LNCAP (cell line): ENCODE results near the gene MPZ.

Source experiments
- TF ChIP-seq, protein P1 (sequence below): fragments of 450-650 bp; IDR thresholded peaks from 2 replicates; pipeline ENCODE4 v1.5.1; 2017; ENCODE audit warnings: mild to moderate bottlenecking

Gene MPZ

DNA sequence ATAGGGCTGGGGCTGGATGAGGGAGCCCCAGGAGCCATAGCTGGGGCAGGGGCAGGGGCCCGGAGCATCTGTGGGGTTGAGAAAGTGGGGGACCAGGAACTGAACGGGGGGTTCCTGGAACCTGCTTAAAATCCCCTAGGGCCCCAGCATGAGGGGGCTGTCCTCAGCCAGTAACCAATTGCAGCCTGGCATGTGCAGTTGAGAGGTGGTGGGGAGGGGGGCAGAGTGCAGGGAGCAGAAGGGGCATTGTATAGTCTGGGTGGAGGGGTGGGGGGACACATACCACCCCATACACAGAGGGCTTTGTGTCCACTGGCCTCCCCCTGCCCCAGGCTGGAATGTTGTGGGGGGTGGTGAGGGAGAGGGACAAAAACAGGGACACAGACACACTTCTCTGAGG lies at the start of gene MPZ:
Gene MPZ (minus strand): TSS at position 101 of the 400 bp plus-strand sequence. CDS start 63 bp downstream, at position 38.
- TF ChIP-seq, protein P1, sequence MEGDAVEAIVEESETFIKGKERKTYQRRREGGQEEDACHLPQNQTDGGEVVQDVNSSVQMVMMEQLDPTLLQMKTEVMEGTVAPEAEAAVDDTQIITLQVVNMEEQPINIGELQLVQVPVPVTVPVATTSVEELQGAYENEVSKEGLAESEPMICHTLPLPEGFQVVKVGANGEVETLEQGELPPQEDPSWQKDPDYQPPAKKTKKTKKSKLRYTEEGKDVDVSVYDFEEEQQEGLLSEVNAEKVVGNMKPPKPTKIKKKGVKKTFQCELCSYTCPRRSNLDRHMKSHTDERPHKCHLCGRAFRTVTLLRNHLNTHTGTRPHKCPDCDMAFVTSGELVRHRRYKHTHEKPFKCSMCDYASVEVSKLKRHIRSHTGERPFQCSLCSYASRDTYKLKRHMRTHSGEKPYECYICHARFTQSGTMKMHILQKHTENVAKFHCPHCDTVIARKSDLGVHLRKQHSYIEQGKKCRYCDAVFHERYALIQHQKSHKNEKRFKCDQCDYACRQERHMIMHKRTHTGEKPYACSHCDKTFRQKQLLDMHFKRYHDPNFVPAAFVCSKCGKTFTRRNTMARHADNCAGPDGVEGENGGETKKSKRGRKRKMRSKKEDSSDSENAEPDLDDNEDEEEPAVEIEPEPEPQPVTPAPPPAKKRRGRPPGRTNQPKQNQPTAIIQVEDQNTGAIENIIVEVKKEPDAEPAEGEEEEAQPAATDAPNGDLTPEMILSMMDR = no peak

DNA sequence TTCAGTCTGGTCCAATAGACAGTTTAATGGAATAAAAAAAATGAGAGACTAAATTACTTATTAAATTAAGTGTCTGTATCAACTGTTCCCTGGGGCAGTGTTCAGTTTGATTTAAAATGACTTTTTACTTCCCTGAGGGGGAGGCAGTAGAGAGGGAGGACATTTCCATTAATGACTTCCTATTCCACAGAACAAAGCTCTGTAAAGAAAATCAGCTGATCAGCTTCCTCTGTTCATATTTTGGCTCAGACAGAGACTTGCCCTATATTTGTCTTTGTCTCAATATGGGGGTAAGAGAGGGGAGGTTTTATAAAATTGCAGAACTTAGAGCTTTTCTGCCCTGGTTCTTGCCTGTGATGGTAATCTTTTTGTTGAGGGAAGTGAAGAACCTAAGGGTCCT lies 49.5 kb upstream of the MPZ start:
- TF ChIP-seq, protein P1 = no peak

DNA sequence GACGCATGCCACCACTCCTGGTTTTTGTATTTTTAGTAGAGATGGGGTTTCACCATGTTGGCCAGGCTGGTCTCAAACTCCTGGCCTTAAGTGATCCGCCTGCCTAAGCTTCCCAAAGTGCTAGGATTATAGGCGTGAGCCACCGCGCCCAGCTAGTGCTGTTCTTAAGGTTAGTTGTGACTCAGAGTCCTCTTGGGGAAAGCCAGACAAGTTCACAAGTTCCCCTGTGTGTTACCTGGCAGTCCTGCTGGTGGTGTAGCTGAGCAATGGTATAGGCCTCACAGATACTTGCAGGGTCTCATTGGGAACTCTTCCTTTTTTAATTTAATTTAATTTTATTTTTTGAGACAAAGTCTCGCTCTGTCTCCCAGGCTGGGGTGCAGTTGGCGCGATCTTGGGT lies 47.3 kb upstream of the MPZ start:
- TF ChIP-seq, protein P1 = no peak

DNA sequence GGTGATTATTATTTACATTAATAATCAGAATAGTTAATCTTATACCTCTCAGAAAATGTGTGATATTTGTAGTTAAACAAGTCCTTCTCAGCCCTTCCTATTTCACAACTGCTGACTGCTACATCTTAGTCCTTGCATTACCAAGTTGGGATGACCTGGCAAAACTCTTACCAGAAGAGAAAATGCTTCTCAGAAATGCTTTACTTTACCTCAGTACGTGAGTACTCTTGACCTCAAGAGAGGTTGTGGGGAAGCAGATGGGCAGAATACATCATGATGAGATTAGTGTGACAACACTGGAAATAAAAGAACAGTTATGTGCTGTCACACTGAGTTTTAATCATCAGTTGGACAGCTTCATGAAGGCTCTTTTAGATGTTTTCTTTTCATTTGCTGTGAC lies 41.7 kb upstream of the MPZ start:
- TF ChIP-seq, protein P1 = no peak

DNA sequence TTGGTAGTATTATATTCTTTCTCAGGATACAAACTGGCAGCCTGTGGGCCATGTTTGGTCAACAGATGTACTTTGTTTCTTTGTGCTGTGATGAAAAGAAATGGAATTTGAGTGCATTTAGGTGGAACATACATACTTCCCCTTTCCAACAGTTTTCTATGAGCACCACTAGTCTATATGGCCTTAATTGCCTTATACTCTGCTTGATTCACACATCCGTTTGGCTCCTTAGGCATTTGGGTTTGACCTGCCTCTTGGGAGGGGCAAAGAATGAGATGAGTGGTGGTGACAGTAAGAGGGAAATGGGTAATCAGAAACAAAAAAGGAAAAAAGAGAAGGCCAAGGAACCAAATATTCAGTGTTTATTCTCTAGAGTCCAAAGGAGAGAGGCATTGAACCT lies 40.9 kb upstream of the MPZ start:
- TF ChIP-seq, protein P1 = no peak

DNA sequence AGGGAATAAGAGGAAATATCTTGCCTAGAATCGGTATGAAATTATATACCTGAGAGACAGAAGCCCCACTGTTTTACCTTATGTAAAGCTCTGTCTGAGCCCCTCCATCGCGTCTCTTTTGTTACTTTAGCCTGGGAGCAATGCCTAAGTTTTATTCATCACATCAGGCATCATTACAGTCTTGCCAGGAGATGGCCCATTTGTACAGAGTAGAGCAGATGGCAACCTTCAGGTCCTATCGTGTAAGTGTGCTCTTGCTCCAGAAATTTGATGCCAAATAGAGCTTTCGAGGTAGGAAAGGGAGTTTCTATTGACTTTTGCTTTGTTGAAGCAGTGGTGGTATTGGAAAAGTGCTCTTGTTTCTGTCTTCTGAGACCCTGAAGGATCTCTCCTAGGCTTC lies 33.1 kb upstream of the MPZ start:
- TF ChIP-seq, protein P1 = no peak

DNA sequence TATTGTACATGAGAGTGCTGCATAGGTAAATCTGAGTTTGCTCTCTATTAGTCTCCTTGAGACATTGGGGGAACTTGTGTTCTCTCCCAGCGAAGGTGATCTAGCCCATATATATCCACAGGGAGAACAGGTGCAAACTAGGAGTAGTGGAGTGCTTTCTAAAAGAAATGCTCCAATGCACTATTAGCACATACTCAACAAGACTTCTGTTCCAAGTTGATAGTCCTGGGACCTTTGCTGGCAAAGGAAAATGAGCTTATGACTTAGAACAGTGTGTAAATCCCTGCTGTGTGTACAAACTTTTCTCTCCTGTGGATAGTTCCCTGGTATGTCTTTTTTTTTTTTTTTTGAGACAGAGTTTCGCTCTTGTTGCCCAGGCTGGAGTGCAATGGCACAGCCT lies 32.4 kb upstream of the MPZ start:
- TF ChIP-seq, protein P1 = no peak

DNA sequence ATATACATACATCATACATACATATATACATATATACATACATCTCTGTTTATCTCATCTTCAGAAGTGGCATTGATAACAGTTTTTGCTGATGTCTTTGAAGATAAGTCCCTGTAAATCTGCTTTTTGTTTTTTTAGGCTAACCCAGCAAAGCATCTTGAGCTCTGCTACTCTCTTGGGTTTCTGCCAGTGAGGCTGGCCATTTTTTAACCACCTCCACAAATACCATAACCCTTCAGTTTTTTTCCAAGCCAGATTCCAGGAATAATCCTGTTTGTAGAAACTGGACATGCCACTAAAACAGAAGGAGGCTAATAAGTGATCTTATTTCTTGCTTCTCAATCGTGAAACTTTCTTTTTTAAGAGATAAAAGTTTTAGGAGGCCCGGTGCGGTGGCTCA lies 26.0 kb upstream of the MPZ start:
- TF ChIP-seq, protein P1 = no peak
